Superior temporal gyrus (tissue), 1 donor: ENCODE measurements around the gene MORN5.

Source experiments
- DNase-seq: peaks from one replicate; pipeline ENCODE4 v3.0.0-alpha.2; 2016; ENCODE audit errors: extremely low spot score

MORN5 gene

GRCh38 chr9:122143876-122144405 is 15.8 kb upstream of the MORN5 start:
- DNase-seq: no peak

- no peak for DNase-seq
Measured at GRCh38 chr9:122144836-122145591, 14.7 kb upstream of the MORN5 start.

GRCh38 chr9:122145592-122145863 is 14.2 kb upstream of the MORN5 start:
- DNase-seq: no peak

- no peak for DNase-seq
Measured at GRCh38 chr9:122151267-122151828, 8.4 kb upstream of the MORN5 start.

GRCh38 chr9:122155796-122156195 is 3.9 kb upstream of the MORN5 start:
- no peak for DNase-seq

- DNase-seq: no peak
Measured at GRCh38 chr9:122158202-122158601, 1.5 kb upstream of the MORN5 start.

DNA sequence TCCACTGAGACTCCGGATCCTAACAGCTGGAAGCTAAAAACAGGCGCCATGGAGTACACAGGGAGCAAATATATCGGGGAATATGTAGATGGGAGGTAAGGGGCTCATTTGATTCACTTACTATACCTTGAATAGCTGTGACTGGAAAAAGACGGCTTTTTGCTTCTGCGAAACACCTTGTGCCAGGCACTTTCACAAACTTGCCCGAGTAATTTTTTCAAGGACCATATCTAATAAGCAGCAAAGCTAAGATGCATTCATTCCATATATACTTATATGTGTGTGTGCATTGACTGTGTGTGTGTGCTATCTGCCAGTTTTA is 178 bp downstream of the MORN5 start:
- DNase-seq: no peak

- DNase-seq: no peak
Measured at GRCh38 chr9:122162415-122162814, 2.7 kb downstream of the MORN5 start.

GRCh38 chr9:122164286-122164685 is 4.6 kb downstream of the MORN5 start:
- DNase-seq: no peak

GRCh38 chr9:122168356-122168755 is 8.6 kb downstream of the MORN5 start:
- no peak for DNase-seq

DNA sequence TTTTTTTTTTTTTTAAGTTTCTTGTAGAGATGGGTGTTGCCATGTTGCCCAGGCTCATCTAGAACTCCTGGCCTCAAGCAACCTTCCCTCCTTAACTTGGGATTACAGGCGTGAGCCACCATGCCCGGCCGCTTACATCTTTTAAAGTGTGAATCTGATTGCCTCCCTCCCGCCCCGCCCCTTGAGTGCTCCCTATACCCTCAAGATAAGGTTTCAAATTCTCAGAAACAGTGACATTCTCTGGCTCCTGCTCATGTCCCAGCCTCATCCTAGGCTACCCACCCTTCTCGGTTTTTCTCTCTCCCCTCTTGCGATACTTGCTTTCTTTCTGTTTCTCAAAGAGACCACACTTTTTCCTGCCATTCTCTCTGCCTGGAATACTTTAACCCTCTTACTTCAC is 12.4 kb downstream of the MORN5 start:
- DNase-seq: no peak

DNA sequence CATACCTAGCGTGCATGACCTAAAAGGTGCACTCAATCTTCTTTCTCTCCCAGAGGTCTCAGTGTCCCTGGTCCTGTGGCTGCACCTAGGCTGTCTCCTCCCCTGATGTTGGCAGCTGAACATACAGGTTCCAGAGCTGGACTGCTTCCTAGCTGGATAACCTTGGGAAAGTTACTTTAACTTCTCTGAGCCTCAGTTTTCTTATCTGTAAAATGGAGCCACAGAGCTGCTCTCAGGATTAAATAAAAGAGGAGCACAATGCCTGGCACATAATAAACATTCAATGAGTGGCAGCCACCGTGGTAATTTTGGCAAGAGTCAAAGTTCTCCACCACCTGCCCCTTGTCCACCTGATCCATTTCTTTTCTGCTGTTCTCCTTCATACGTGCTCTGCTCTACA is 14.0 kb downstream of the MORN5 start:
- DNase-seq: no peak

- DNase-seq: no peak
Measured at GRCh38 chr9:122176916-122177315, 17.2 kb downstream of the MORN5 start.

GRCh38 chr9:122179054-122179689 is 19.5 kb downstream of the MORN5 start:
- no peak for DNase-seq

DNA sequence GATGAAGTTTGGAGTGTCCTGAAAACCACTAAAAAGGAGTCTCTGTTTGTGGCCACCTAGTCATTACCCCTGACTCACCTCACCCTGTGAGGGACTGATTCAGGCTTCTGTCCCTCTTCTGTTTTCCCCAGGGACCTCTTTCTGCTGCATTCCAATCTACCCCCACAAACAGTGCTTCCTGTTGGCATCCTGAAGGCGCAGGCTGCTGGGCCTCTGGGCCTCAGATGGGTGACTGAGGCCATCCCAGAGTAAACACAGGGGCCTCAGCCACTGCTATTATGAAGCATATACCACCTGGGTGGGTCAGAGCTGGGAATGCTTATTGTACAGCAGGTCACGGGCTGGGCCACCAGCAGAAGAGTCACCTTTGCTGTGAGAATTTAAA is 20.0 kb downstream of the MORN5 start:
- DNase-seq: no peak

- DNase-seq: no peak
Measured at GRCh38 chr9:122180633-122181032, 20.9 kb downstream of the MORN5 start.

- no peak for DNase-seq
Measured at GRCh38 chr9:122183501-122183900, 23.8 kb downstream of the MORN5 start.

DNA sequence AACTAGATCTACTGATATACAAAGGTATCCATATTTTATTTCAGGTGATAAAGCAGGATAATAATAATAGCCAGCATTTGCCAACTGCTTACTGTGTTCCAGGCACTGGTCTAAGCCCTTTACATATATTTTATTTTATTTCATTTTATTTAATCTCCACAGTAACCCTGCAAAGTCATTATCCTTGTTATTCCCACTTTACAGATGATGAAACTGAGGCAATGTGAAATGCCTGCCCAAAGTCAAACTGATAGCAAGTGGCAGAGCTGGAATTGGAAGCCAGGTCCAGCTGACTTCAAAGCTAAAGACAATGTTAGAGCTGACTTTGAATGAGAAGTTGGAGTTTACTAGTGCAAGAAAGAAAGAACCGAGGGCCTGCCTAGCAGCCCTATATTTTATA is 24.8 kb downstream of the MORN5 start:
- DNase-seq: no peak

DNA sequence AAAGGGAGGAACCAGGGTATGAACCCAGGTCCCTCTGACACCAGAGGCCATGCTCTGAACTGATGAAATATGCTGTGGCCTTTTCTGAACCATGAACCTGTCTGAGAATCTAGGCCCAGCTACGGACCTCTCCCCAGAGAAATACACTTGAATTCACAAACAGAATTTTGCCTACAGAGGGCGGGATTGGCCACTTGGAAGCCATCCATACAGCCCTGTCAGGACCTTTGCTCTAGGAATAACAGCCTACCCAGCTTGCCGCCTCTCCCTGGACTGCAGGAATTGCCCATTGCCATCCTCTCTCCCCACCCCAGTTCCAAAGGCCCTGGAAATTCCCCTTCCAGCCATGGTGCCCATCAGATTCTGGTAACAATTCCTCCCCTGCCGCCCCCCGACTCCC is 26.6 kb downstream of the MORN5 start:
- DNase-seq: no peak

- no peak for DNase-seq
Measured at GRCh38 chr9:122186777-122187470, 27.2 kb downstream of the MORN5 start.

- no peak for DNase-seq
Measured at GRCh38 chr9:122188369-122188768, 28.7 kb downstream of the MORN5 start.

DNA sequence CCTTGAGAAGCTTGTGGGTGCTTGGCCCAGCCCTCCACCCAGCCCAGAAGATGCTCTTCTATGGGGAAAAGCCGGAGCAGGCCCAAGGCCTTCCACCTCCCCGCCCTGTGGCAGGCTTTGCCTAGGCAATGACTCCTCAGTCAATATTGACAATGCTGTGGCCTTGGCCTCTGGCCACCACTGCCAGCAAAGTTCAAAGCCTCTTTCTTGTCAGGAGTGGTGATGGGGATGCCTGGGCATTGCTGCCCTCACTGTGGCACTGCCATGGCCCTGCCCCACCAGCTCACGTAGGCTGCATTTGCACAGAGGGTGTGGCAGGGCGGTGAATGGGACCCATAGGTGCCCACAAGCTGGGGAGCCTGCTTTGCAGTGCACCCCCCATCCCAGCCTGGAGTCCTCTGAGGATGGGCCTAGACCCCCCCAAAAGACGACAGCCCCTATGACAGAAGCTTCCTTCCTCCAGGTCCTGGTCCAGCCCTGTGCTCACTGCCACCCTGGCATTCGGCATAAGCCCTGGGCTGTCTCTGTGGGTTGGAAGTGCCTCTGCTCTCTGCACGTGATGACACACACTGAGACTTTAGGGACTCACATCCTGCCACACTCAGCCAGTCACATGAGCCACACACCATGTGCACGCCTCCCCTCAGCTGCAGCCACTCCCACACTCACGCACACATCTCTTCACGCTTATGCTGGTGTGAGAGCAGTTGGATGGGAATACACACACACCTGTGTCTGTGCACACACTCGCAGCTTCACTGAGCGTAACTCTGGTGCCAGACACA is 31.1 kb downstream of the MORN5 start:
- DNase-seq: peak; percentile 45
